Head of caudate nucleus (tissue), 42 donors: Measurements from ENCODE around the gene PZP.

Experiments
- DNase-seq, 42 donors: peaks; one replicate each; pipeline versions ENCODE4 v3.0.0 to v3.0.0-alpha.2; 2020 to 2021; ENCODE audit warnings: mixed read lengths in 7 of 42
- intact Hi-C: fragments of 100-400 bp; cut with DNase I; formaldehyde crosslinking; loops from one replicate; pipeline ENCODE4 v1.15.0; 2022

PZP gene

GRCh38 chr12:9109737-9110491 is 98.3 kb downstream of the PZP start:
- no peak for DNase-seq
- intact Hi-C loops: no loop called here

DNA sequence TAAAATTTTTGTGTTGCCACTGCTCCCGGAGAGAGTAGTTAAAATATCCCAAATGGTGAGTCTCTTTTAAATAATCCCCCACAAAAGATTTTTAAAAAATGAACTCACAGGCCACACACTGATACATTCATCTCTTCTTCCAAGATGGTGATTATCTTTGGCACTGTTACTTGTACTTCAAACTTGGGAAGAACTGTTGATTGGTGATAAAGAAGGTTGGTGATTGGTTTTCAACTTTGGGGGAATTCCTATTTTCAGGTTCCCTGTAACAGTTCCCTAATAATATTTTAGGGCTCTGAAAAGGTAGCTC is 99.0 kb downstream of the PZP start:
- intact Hi-C loops: no loop called here

DNA sequence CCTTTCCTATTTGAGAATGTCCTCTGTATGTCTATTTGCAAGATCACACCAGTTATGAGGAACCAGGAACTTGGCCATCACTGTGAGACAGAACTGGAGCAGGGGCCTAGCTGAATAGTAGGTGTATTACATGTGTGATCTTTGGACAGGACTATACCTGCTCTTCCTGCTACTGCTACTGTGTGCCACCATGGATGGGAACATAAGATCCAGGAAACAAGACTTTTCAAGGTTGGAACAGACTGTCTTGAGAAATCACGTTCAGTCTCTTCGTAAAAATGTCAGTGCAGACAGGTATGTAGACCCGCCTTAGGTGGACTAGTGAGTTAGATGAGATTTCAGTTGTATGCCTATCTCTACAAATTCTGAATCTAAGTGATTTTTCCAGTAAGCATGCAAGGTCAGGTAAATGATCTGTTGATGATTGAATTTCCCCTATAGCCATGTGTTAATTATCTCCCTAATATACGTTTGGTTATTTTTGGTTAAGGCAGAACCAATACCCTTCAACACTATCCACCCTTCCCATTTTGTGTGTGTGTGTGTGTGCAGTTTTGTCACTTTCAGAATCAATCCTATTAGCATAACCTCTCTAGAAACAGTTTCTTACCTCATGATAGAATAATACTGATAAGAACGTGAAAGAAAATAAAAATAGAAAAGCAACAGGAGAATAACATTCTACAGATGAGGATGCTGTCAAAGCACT is 99.5 kb downstream of the PZP start:
- no peak for DNase-seq
- intact Hi-C loops: no loop called here

More for the DNA sequence above, 99.0 kb downstream of the PZP start:
- DNase-seq: no peak

GRCh38 chr12:9107542-9107873 is 100.7 kb downstream of the PZP start:
- intact Hi-C loops: no loop called here
- DNase-seq: no peak

GRCh38 chr12:9106610-9107541 is 101.3 kb downstream of the PZP start:
- intact Hi-C loops: no loop called here

DNA sequence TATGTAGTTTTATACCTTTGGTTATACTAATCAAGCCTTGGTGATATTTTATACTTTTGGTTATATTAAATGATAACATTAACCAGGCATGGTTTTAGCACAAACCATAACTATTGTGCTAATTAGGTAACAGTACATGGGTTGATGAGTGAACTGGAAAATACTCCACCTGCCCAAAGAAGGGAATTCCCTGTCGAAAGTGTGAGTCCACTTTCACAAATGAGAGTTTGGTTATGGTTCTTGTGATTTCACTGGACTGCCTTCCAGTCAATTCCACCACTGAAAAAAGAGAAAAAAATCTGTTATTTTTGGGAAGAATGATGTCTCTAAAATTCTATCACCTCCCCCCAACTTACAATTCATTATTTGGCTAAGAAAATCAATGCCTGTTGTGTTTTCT is 102.1 kb downstream of the PZP start:
- DNase-seq: no peak
- intact Hi-C loops: no loop called here

More at GRCh38 chr12:9106610-9107541, 101.3 kb downstream of the PZP start:
- no peak for DNase-seq

- intact Hi-C loops: no loop called here
- no peak for DNase-seq
Measured at GRCh38 chr12:9104767-9105423, 103.3 kb downstream of the PZP start.

DNA sequence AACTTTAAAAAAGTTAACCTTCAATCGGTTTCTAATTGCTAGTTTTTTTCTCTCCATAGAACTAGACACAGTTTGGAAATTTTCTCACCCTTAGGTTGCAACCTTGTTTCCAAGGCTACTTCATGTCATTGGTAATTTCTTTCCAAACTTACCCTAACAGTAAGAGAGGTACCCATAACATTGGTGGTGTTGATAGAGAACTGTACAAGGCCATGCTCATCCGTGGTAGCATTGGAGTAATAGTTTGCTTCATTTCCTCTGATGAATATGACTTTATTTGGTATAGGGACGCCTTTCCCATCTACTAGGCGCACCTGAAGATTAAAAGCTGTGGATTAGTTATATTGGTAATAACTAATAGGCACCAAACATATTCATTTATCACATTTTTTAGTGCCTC is 104.1 kb downstream of the PZP start:
- DNase-seq: no peak
- intact Hi-C loops: no loop called here

DNA sequence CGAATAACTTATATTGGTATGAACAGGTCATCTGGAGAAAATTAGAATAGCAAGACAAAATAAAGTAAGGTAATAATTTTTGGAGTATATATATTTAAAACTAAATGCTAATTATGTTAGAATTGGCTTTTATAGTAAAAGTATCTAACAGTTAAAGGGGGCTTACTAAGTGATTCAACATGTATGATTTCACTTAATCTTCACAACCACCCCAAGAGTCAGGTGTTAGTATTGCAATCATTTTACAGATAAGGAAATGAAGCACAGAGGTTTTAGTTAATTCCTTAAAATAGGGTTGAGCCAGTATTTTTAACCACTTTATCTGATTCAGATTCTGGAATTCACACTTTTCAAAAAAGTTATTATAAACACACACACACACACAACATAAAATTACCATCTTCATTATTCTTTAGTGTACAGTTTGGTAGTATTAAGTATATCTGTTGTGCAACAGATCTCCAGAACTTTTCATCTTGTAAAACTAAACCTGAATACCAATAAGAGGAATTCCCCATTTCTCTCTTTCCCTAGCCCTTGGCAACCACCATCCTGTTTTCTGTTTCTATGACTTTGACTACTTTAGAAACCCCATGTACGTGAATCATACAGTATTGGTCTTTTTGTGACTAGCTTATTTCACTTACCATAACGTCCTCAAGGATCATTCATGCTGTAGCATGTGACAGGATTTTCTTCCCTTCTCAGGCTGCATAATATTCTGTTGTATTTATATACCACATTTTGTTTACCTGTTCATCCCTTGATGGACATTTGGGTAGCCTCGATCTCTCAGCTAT is 104.9 kb downstream of the PZP start:
- no peak for DNase-seq
- intact Hi-C loops: no loop called here

DNA sequence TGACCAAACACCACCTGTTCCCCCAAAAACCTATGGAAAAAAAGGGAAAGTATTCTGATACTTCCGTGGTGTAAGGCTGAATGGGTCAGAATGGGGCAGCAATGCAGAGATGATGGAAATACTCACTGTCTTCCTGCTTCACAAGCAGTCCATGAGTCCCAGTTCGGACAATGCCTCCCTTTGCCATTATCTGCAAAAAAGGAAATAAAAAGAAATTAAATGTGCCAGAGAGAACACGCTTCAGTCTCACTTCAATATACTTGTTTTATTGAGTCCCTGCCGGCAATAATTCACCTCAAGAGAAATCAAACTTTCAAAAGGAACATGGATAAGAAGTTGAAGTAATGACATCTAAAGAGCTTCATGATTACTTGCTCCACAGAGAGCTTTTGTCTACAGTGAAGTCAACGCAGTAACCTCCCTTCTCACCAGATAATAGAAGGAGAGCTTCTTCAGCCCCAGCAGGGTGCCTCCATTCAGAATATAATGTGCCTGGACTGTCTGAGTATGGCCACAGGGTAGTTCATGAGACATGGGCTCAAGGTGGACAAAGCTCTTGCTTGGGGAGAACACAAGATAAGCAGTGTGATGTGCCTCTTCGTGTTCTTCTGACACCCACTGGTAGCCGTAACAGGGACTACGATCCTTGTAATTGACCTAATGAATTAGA is 107.0 kb downstream of the PZP start:
- intact Hi-C loops: no loop called here
- DNase-seq: no peak

DNA sequence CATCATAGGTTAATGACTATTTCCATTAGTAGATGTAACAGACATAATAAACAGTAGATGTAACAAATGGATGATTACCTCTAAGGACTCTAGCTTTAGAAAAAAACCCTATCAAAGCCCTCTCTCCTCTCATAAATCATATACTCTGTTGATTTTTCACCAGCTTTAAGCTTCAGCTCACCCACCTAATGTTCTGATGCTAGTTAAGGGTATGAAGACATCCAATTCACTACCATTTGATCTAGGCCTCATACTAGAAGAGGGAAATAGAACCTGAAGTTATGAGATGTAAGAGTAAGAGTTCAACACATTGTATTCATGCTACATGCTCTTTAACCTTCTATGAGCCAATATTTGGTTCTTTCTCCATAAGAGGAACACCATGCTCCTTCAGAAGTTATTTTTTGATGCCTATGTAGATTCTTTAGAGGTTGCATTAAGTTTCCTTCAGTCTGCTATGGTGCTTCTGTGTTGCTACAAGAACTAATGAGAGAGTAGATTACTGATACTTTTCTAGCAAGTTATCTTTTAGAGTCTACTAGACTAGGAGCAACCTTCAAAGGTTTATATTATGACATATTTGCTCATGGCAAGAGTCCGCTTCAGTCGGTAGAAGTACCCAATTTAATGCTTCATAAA is 108.5 kb downstream of the PZP start:
- no peak for DNase-seq
- intact Hi-C loops: no loop called here
